ENCODE results near the gene SSBP4. TPM values are rescaled to one million over a fixed set of nuclear protein-coding genes. Genes with fewer than 3 reads are reported as not detected.
A peak's percentile ranks its signal among the peaks of the same experiment; 100 is the strongest.
"Not testable (repeated sequence)": the region's sequence is repeated elsewhere in the genome, so short reads cannot be mapped to it uniquely, and the experiment has no call there.

SSBP4 gene
- total and polyA plus RNA-seq, 9 of the 15 experiments (the other 6 are each of a cell fraction or from before 2014, with no cell fraction given): 1.1 to 189 (median 39.0) TPM

DNA sequence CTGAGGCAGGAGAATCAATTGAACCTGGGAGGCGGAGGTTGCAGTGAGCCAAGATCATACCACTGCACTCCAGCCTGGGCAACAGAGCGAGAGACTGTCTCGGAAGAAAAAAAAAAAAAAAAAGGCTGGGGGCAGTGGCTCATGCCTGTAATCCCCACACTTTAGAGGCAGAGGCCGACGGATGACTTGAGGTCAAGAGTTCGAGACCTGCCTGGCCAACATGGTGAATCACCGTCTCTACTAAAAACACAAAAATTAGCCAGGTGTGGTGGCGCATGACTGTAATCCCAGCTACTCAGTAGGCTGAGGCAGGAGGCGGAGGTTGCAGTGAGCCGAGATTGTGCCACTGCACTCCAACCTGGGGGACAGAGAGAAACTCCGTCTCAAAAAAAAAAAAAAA, 35.6 kb upstream of the SSBP4 start:
- BruUV-seq (replicated peaks); H3K27ac ChIP-seq (ENCODE audit: extremely low read depth, low read depth, low read length); ATAC-seq; DNase-seq (ENCODE audit: extremely low read depth in 1 of 4, low spot score in 3 of 4); H3K27me3 ChIP-seq (ENCODE audit: control insufficient read depth in 2 of 2, insufficient read depth in 2 of 2, low read length in 2 of 2); FAIRE-seq; in situ Hi-C loops (cut with MboI); H4K20me1 ChIP-seq (replicated peaks; ENCODE audit: control insufficient read depth, insufficient read depth, low read length); H3K9me3 ChIP-seq (replicated peaks; ENCODE audit: control insufficient read depth, insufficient read depth, low read depth, low read length); H3K4me3 ChIP-seq; H3K4me2 ChIP-seq (ENCODE audit: insufficient read depth, low read length); H2AFZ ChIP-seq (ENCODE audit: low read depth, low read length); CTCF ChIA-PET (ENCODE audit: low intra/inter-chr PET ratio); H3K9me1 ChIP-seq (ENCODE audit: control insufficient read depth, insufficient read depth, low read length); intact Hi-C loops (cut with micrococcal nuclease): not testable (repeated sequence)
- POLR2A ChIA-PET: interaction anchor here (0.9 kb wide), 1 partner anchor 8 kb away, joined by 3 read pairs; no protein-coding TSS in a partner anchor
- 0 out of 4 replicates have a peak overlapping the region, but pooled peaks of 1 of the 2 experiments have one; percentile 63 for H3K9ac ChIP-seq (ENCODE audit: insufficient read depth in 1 of 2, low read depth in 2 of 2, low read length in 2 of 2)
- WGBS (ENCODE audit: insufficient coverage, low coverage, missing lambda C conversion rate): 70% methylated on average over 9 of the region's 11 CpGs
- peaks cover 16% of the 10 kb centered on the region; the same call in 1 of the 3 replicates for H3K36me3 ChIP-seq (ENCODE audit: control insufficient read depth, insufficient read depth, low read length)
- H3K79me2 ChIP-seq (ENCODE audit: control insufficient read depth, insufficient read depth, low read length): peaks cover 26% of the 10 kb centered on the region
- peaks cover 37 to 60% of the 10 kb centered on the region in 2 experiments for H3K4me1 ChIP-seq (replicated peaks in 1 of 2; ENCODE audit: control insufficient read depth in 2 of 2, insufficient read depth in 2 of 2, low read length in 2 of 2)
- TF ChIP-seq ZNF384 (IDR thresholded peaks at IDR 0.05; ENCODE audit: low read depth, low read length): 0 out of 2 replicates have a peak, but pooled peaks have one; percentile 17

DNA sequence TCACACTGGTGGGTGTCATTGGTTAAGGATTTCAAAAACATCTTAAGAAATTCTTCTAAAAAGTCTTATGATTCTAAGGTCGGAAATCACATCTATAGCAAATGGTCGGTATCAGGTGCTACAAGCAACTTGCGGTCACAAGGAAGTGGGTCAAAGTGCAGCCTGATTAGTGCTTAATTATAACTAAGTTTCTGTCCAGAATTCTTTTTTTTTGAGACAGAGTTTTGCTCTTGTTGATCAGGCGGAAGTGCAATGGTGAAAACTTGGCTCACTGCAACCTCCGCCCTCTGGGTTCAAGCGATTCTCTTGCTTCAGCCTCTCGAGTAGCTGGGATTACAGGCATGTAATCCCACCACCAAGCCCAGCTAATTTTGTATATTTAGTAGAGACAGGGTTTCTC, 34.4 kb upstream of the SSBP4 start:
- Histone ChIP-seq H3K9me3 (replicated peaks; ENCODE audit: control insufficient read depth, insufficient read depth, low read depth, low read length) (no peaks in the 10 kb centered on the region), H3K36me3 (ENCODE audit: control insufficient read depth, insufficient read depth, low read length) (peaks cover 27% of the 10 kb centered on the region; the same call in 2 of the 3 replicates), H3K9ac (ENCODE audit: insufficient read depth in 1 of 2, low read depth in 2 of 2, low read length in 2 of 2) (no peak overlapping the region), H3K79me2 (ENCODE audit: control insufficient read depth, insufficient read depth, low read length) (peaks cover 32% of the 10 kb centered on the region), H4K20me1 (replicated peaks; ENCODE audit: control insufficient read depth, insufficient read depth, low read length) (peaks cover 19% of the 10 kb centered on the region), H3K27me3 (ENCODE audit: control insufficient read depth in 2 of 2, insufficient read depth in 2 of 2, low read length in 2 of 2) (no peaks in the 10 kb centered on the region), H3K27ac (ENCODE audit: extremely low read depth, low read depth, low read length) (no peak overlapping the region), H3K4me2 (ENCODE audit: insufficient read depth, low read length) (no peak overlapping the region), H2AFZ (ENCODE audit: low read depth, low read length) (0 out of 2 replicates have a peak overlapping the region, but pooled peaks have one; percentile 78), H3K9me1 (ENCODE audit: control insufficient read depth, insufficient read depth, low read length) (no peaks in the 10 kb centered on the region), H3K4me1 (replicated peaks in 1 of 2; ENCODE audit: control insufficient read depth in 2 of 2, insufficient read depth in 2 of 2, low read length in 2 of 2) (peaks cover 33 to 56% of the 10 kb centered on the region in 2 experiments), H3K4me3 (no peak overlapping the region)
- WGBS (ENCODE audit: insufficient coverage, low coverage, missing lambda C conversion rate): 55% methylated on average over 7 of the region's 7 CpGs
- DNase-seq (ENCODE audit: extremely low read depth in 1 of 4, low spot score in 3 of 4) (no peak), ATAC-seq (no peak), FAIRE-seq (no peak)
- in situ Hi-C loops (cut with MboI) (no loop called here), intact Hi-C loops (cut with micrococcal nuclease) (loop anchor here (5.0 kb wide), 1 partner anchor 37 kb away; no protein-coding TSS in a partner anchor)
- no TSS peak for BruUV-seq (replicated peaks)
- ChIA-PET CTCF (ENCODE audit: low intra/inter-chr PET ratio) (no interaction called here), POLR2A (interaction anchor here (0.6 to 6.6 kb wide), 4 partner anchors 10 to 105 kb away, joined by 3 to 207 read pairs (median 42); no protein-coding TSS in a partner anchor)
- TF ChIP-seq DDX20 (tag; IDR thresholded peaks at IDR 0.05; ENCODE audit: low read depth): no peak
- no peak for TF ChIP-seq NR3C1 (CRISPR knock-in tag; IDR thresholded peaks at IDR 0.05)
- TF ChIP-seq, protein P1, sequence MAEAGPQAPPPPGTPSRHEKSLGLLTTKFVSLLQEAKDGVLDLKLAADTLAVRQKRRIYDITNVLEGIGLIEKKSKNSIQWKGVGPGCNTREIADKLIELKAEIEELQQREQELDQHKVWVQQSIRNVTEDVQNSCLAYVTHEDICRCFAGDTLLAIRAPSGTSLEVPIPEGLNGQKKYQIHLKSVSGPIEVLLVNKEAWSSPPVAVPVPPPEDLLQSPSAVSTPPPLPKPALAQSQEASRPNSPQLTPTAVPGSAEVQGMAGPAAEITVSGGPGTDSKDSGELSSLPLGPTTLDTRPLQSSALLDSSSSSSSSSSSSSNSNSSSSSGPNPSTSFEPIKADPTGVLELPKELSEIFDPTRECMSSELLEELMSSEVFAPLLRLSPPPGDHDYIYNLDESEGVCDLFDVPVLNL (CRISPR knock-in tag; IDR thresholded peaks at IDR 0.05; ENCODE audit: low read depth): no peak
- no peak for TF ChIP-seq ZKSCAN3 (CRISPR knock-in tag; IDR thresholded peaks at IDR 0.05)
- TF ChIP-seq ZNF584 (CRISPR knock-in tag; IDR thresholded peaks at IDR 0.05; ENCODE audit: low read depth): no peak
- no peak for TF ChIP-seq TEAD2 (tag; IDR thresholded peaks at IDR 0.05)
- no peak for TF ChIP-seq MCM5 (IDR thresholded peaks at IDR 0.05; ENCODE audit: low read depth)
- TF ChIP-seq SRSF3 (IDR thresholded peaks at IDR 0.05; ENCODE audit: insufficient read depth, low read length): no peak
- TF ChIP-seq, protein P2, sequence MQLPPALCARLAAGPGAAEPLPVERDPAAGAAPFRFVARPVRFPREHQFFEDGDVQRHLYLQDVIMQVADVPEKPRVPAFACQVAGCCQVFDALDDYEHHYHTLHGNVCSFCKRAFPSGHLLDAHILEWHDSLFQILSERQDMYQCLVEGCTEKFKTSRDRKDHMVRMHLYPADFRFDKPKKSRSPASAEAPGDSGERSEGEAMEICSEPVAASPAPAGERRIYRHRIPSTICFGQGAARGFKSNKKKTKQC (CRISPR knock-in tag; IDR thresholded peaks at IDR 0.05): no peak
- no peak for TF ChIP-seq ZNF41 (CRISPR knock-in tag; conservative IDR thresholded peaks at IDR 0.05)
- TF ChIP-seq, protein P3, sequence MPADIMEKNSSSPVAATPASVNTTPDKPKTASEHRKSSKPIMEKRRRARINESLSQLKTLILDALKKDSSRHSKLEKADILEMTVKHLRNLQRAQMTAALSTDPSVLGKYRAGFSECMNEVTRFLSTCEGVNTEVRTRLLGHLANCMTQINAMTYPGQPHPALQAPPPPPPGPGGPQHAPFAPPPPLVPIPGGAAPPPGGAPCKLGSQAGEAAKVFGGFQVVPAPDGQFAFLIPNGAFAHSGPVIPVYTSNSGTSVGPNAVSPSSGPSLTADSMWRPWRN (IDR thresholded peaks at IDR 0.05; ENCODE audit: low read depth): no peak
- TF ChIP-seq POLR3G (IDR thresholded peaks at IDR 0.05; ENCODE audit: extremely low read depth, insufficient read length, insufficient replicate concordance): no peak

Measured in K562 (cell line).